22Rv1 (cell line): Measurements from ENCODE around the gene ZNF862.

Experiments used
- ZFX ChIP-seq: fragments of 450-650 bp; IDR thresholded peaks from 2 replicates; pipeline ENCODE4 v1.6.1; 2017; ENCODE audit warnings: antibody characterized with exemption, borderline replicate concordance
- TF ChIP-seq, protein P1 (sequence below): fragments of 450-650 bp; IDR thresholded peaks from 2 replicates; pipeline ENCODE4 v1.5.1; 2017; ENCODE audit warnings: mild to moderate bottlenecking

DNA sequence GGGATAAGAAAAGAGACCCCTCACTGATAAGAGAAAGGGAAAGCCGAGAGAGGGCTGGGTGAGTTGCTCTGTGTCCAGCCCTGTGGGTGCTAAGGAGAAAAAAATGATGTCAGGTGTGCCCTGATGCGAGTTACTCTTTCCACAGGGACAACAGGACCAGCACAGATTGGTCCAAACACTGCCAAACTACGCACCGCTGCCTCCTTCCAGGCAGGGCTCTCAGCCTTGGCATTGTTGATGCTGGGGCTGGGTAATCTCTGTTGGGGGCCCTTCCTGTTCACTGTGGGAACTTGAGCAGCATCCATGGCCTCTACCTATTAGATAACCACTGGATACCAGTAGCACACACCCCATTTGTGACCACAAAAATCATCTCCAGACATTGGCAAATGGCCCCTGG, 25.3 kb downstream of the ZNF862 start:
- TF ChIP-seq, protein P1, sequence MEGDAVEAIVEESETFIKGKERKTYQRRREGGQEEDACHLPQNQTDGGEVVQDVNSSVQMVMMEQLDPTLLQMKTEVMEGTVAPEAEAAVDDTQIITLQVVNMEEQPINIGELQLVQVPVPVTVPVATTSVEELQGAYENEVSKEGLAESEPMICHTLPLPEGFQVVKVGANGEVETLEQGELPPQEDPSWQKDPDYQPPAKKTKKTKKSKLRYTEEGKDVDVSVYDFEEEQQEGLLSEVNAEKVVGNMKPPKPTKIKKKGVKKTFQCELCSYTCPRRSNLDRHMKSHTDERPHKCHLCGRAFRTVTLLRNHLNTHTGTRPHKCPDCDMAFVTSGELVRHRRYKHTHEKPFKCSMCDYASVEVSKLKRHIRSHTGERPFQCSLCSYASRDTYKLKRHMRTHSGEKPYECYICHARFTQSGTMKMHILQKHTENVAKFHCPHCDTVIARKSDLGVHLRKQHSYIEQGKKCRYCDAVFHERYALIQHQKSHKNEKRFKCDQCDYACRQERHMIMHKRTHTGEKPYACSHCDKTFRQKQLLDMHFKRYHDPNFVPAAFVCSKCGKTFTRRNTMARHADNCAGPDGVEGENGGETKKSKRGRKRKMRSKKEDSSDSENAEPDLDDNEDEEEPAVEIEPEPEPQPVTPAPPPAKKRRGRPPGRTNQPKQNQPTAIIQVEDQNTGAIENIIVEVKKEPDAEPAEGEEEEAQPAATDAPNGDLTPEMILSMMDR: no peak
- no peak for TF ChIP-seq ZFX
